NT2/D1 (cell line): ENCODE measurements around the gene PLEKHH2.

Experiments used
- SUZ12 ChIP-seq: IDR thresholded peaks from 2 replicates; pipeline ENCODE4 v1.6.1; 2011; ENCODE audit not compliant: insufficient read length, insufficient read depth; ENCODE audit errors: extremely low read depth
- YY1 ChIP-seq: IDR thresholded peaks from 2 replicates; pipeline ENCODE4 v1.6.1; 2011; ENCODE audit not compliant: insufficient read length, insufficient read depth
- ZNF274 ChIP-seq: IDR thresholded peaks from 2 replicates; pipeline ENCODE4 v1.6.1; 2011; ENCODE audit warnings: mild to moderate bottlenecking, low read depth, low read length

- no peak for TF ChIP-seq ZNF274
- TF ChIP-seq YY1 = no peak
- no peak for TF ChIP-seq SUZ12
These were observed 73.8 kb downstream of the PLEKHH2 start for GRCh38 chr2:43710866-43711265.
